ENCODE measurements around the gene RALY.

GRCh38 chr20:34105978-34106675 is 112.4 kb downstream of the RALY start:
- TF ChIP-seq CTCF (IDR thresholded peaks at IDR 0.05) (no peak), EP300 (IDR thresholded peaks at IDR 0.05) (no peak)

All from upper lobe of left lung (tissue), 4 donors.